WTC11 (cell line): ENCODE data around the gene PLCG1. TPM values are rescaled to one million over a fixed set of nuclear protein-coding genes. Genes with fewer than 3 reads are reported as not detected.

ENCODE experiments used
- ATAC-seq: fragments of 200-7000 bp; cut with Tn5 transposase; 2 replicates; pipeline ENCODE4 v1.10.0; 2021; ENCODE audit warnings: mild to moderate bottlenecking, moderate library complexity
- CTCF ChIA-PET: fragments of 300-600 bp; sonication (Branson Sonifier 250); formaldehyde crosslinking; loops from one replicate; lab custom pipeline; 2021; ENCODE audit warnings: antibody characterized with exemption; lab: Charles Lee
- POLR2A ChIA-PET: fragments of 350-600 bp; sonication (Branson Sonifier 250); formaldehyde crosslinking; loops from one replicate; lab custom pipeline; 2021; ENCODE audit warnings: antibody characterized with exemption; lab: Charles Lee
- DNase-seq: peaks from one replicate; pipeline ENCODE4 v3.0.0; 2021; ENCODE audit warnings: low spot score
- H3K27ac Mint-ChIP-seq: 2 replicates; pipeline ENCODE4 v1.8.0; 2021; ENCODE audit warnings: mixed read lengths
- H3K27me3 Mint-ChIP-seq: 2 replicates; pipeline ENCODE4 v1.8.0; 2021; ENCODE audit warnings: low read depth, mild to moderate bottlenecking, moderate library complexity, mixed read lengths
- H3K36me3 Mint-ChIP-seq: 2 replicates; pipeline ENCODE4 v1.8.0; 2021; ENCODE audit warnings: mixed read lengths
- H3K4me1 Mint-ChIP-seq: 2 replicates; pipeline ENCODE4 v1.8.0; 2022; ENCODE audit warnings: mixed read lengths
- H3K4me3 Mint-ChIP-seq: 2 replicates; pipeline ENCODE4 v1.8.0; 2021; ENCODE audit warnings: mild to moderate bottlenecking, moderate library complexity, mixed read lengths
- H3K9me3 Mint-ChIP-seq: 2 replicates; pipeline ENCODE4 v1.8.0; 2021; ENCODE audit warnings: mixed read lengths
- CREB1 ChIP-seq: sonication (generic); formaldehyde crosslinking; IDR thresholded peaks from 2 replicates; pipeline ENCODE4 v1.8.0; 2023; ENCODE audit warnings: mild to moderate bottlenecking, missing genetic modification reagents
- MLX ChIP-seq: sonication (generic); formaldehyde crosslinking; IDR thresholded peaks from 2 replicates; pipeline ENCODE4 v1.8.1; 2023; ENCODE audit warnings: mild to moderate bottlenecking, missing genetic modification reagents, moderate library complexity
- RELA ChIP-seq: sonication (generic); formaldehyde crosslinking; IDR thresholded peaks from 2 replicates; pipeline ENCODE4 v1.8.1; 2022; ENCODE audit warnings: missing genetic modification reagents, mild to moderate bottlenecking, borderline replicate concordance
- SMAD3 ChIP-seq: sonication (generic); formaldehyde crosslinking; IDR thresholded peaks from 2 replicates; pipeline ENCODE4 v1.8.0; 2022; ENCODE audit warnings: missing genetic modification reagents, mild to moderate bottlenecking, borderline replicate concordance
- SP1 ChIP-seq: sonication (generic); formaldehyde crosslinking; conservative IDR thresholded peaks from 2 replicates; pipeline ENCODE4 v1.8.1; 2022; ENCODE audit warnings: missing genetic modification reagents
- TP53 ChIP-seq: sonication (generic); formaldehyde crosslinking; IDR thresholded peaks from 2 replicates; pipeline ENCODE4 v1.8.1; 2023; ENCODE audit warnings: mild to moderate bottlenecking, missing genetic modification reagents
- ZNF232 ChIP-seq: sonication (generic); formaldehyde crosslinking; IDR thresholded peaks from 2 replicates; pipeline ENCODE4 v1.8.0; 2022; ENCODE audit warnings: mild to moderate bottlenecking, missing genetic modification reagents
- ZNF281 ChIP-seq: sonication (generic); formaldehyde crosslinking; IDR thresholded peaks from 2 replicates; pipeline ENCODE4 v1.8.0; 2023; ENCODE audit warnings: mild to moderate bottlenecking, missing genetic modification reagents
- ZNF425 ChIP-seq: fragments of 250-450 bp; sonication (Bioruptor Pico); conservative IDR thresholded peaks from 2 replicates; pipeline ENCODE4 v1.9.0; 2021; ENCODE audit warnings: mild to moderate bottlenecking
- total RNA-seq: library from RNA; stranded (reverse); gene quantifications from 3 replicates; pipeline ENCODE4 v1.2.3, GENCODE V29; 2021
- TF ChIP-seq, protein P1 (sequence below): fragments of 250-450 bp; sonication (Bioruptor Pico); IDR thresholded peaks from 2 replicates; pipeline ENCODE4 v2.1.2; 2022; ENCODE audit warnings: mild to moderate bottlenecking, moderate library complexity
- TF ChIP-seq, protein P2 (sequence below): sonication (generic); formaldehyde crosslinking; IDR thresholded peaks from 2 replicates; pipeline ENCODE4 v1.8.0; 2022; ENCODE audit warnings: mild to moderate bottlenecking, missing genetic modification reagents

The PLCG1 gene
- total RNA-seq, 1 experiment from 2014 or later: 201 TPM

DNA sequence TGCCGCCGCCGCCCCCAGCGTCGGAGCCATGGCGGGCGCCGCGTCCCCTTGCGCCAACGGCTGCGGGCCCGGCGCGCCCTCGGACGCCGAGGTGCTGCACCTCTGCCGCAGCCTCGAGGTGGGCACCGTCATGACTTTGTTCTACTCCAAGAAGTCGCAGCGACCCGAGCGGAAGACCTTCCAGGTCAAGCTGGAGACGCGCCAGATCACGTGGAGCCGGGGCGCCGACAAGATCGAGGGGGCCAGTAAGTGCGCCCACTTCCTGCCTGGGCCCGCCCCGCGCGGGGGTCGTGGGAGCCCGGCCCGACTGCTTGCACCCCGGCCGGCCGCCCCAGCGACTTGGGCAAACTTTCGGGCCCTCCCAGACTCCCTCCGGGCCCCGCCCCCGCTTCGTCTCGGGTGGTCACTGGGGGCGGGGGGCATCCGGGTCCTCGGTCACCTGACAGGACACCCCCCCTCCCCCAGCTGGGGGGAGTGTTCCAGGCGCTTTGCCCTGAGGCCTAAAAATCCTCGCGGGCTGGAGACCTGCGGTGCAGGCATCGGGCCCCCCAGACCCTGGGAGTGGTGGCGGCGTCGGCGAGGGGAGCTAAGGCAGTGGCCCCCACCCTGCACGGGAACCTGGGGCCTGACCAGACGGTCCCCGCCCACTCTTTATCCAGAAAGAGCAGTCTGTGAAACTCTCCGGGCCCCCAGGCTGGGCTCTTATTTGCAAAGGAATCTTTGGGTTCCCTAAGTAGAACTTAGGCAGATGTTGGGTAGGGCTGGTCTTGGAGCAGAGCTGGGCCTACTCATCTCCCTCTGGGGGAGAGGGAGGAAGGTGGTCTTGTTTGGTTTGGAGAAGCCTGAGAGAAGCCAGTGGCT lies 501 bp downstream of the PLCG1 start (continued):
- TF ChIP-seq ZNF281 (CRISPR knock-in tag) (peak; percentile 52; the same call in 1 of the 2 replicates), ZNF425 (no peak), RELA (CRISPR knock-in tag) (peak; percentile 65; the same call in 1 of the 2 replicates), SP1 (CRISPR knock-in tag) (0 out of 2 replicates have a peak, but pooled peaks have one; percentile 15)
- TF ChIP-seq, protein P1, sequence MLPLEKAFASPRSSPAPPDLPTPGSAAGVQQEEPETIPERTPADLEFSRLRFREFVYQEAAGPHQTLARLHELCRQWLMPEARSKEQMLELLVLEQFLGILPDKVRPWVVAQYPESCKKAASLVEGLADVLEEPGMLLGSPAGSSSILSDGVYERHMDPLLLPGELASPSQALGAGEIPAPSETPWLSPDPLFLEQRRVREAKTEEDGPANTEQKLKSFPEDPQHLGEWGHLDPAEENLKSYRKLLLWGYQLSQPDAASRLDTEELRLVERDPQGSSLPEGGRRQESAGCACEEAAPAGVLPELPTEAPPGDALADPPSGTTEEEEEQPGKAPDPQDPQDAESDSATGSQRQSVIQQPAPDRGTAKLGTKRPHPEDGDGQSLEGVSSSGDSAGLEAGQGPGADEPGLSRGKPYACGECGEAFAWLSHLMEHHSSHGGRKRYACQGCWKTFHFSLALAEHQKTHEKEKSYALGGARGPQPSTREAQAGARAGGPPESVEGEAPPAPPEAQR (CRISPR knock-in tag): no peak
- TF ChIP-seq, protein P2, sequence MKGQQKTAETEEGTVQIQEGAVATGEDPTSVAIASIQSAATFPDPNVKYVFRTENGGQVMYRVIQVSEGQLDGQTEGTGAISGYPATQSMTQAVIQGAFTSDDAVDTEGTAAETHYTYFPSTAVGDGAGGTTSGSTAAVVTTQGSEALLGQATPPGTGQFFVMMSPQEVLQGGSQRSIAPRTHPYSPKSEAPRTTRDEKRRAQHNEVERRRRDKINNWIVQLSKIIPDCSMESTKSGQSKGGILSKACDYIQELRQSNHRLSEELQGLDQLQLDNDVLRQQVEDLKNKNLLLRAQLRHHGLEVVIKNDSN (CRISPR knock-in tag): peak; percentile 92

GRCh38 chr20:41138475-41139226 lies 1.3 kb downstream of the PLCG1 start:
- peak overlapping the region; percentile 89 for H3K4me3 Mint-ChIP-seq
- DNase-seq (no peak), ATAC-seq (no peak)
- H3K36me3 Mint-ChIP-seq: peaks cover 3% of the 10 kb centered on the region; the same call in 1 of the 2 replicates
- H3K4me1 Mint-ChIP-seq: peaks cover 63% of the 10 kb centered on the region
- peaks cover 13% of the 10 kb centered on the region for H3K27me3 Mint-ChIP-seq
- TF ChIP-seq TP53 (CRISPR knock-in tag): no peak
- no peak for TF ChIP-seq RELA (CRISPR knock-in tag)
- TF ChIP-seq MLX (CRISPR knock-in tag): no peak
- TF ChIP-seq ZNF232 (CRISPR knock-in tag): no peak
- no peak for TF ChIP-seq SMAD3 (CRISPR knock-in tag)
- TF ChIP-seq CREB1 (CRISPR knock-in tag): no peak
- H3K27ac Mint-ChIP-seq: peak overlapping the region; percentile 83
- CTCF ChIA-PET: interaction anchor here (0.6 to 1.4 kb wide), 3 partner anchors 34 to 155 kb away, joined by 3 to 8 read pairs (median 3); no protein-coding TSS in a partner anchor
- no peaks in the 10 kb centered on the region for H3K9me3 Mint-ChIP-seq
- POLR2A ChIA-PET: interaction anchor here (0.7 kb wide), 2 partner anchors 59 to 164 kb away, joined by 4 to 6 read pairs; no protein-coding TSS in a partner anchor
